GM21515 (cell line): ENCODE data around the gene TNNI3K.

Source experiments
- ATAC-seq: cut with Tn5 transposase; IDR thresholded peaks from one replicate; pipeline ENCODE4 v1.9.1; 2021; ENCODE audit not compliant: unreplicated experiment

TNNI3K gene

GRCh38 chr1:74429580-74429979 is 194.4 kb downstream of the TNNI3K start:
- no peak for ATAC-seq

- no peak for ATAC-seq
These were observed 195.3 kb downstream of the TNNI3K start for GRCh38 chr1:74430342-74430934.

- no peak for ATAC-seq
These were observed 196.3 kb downstream of the TNNI3K start for GRCh38 chr1:74431531-74431930.

- no peak for ATAC-seq
These were observed 197.1 kb downstream of the TNNI3K start for GRCh38 chr1:74432325-74432724.

- ATAC-seq: no peak
These were observed 199.1 kb downstream of the TNNI3K start for GRCh38 chr1:74434321-74434720.

- ATAC-seq: no peak
These were observed 200.9 kb downstream of the TNNI3K start for GRCh38 chr1:74436078-74436477.

- ATAC-seq: no peak
These were observed 201.8 kb downstream of the TNNI3K start for GRCh38 chr1:74437035-74437434.

GRCh38 chr1:74452035-74452434 is 216.8 kb downstream of the TNNI3K start:
- no peak for ATAC-seq

GRCh38 chr1:74453277-74453676 is 218.1 kb downstream of the TNNI3K start:
- no peak for ATAC-seq

GRCh38 chr1:74455390-74455789 is 220.2 kb downstream of the TNNI3K start:
- ATAC-seq: no peak

GRCh38 chr1:74457253-74457652 is 222.1 kb downstream of the TNNI3K start:
- no peak for ATAC-seq

- ATAC-seq: peak; percentile 73
These were observed 228.3 kb downstream of the TNNI3K start for GRCh38 chr1:74463333-74463988.

- ATAC-seq: no peak
These were observed 228.8 kb downstream of the TNNI3K start for GRCh38 chr1:74464037-74464436.

GRCh38 chr1:74465193-74465681 is 230.1 kb downstream of the TNNI3K start:
- ATAC-seq: no peak

- ATAC-seq: no peak
These were observed 232.7 kb downstream of the TNNI3K start for GRCh38 chr1:74467786-74468377.

- ATAC-seq: no peak
These were observed 233.9 kb downstream of the TNNI3K start for GRCh38 chr1:74468982-74469603.

GRCh38 chr1:74470251-74470650 is 235.1 kb downstream of the TNNI3K start:
- ATAC-seq: no peak

GRCh38 chr1:74470936-74471335 is 235.7 kb downstream of the TNNI3K start:
- no peak for ATAC-seq

GRCh38 chr1:74471470-74471869 is 236.3 kb downstream of the TNNI3K start:
- ATAC-seq: no peak

GRCh38 chr1:74474585-74474984 is 239.4 kb downstream of the TNNI3K start:
- ATAC-seq: no peak

GRCh38 chr1:74478979-74479378 is 243.8 kb downstream of the TNNI3K start:
- no peak for ATAC-seq

- no peak for ATAC-seq
These were observed 244.9 kb downstream of the TNNI3K start for GRCh38 chr1:74480068-74480467.
